HG02623 (cell line): ENCODE results near the gene TAF4B.
"Not testable (repeated sequence)": the region's sequence is repeated elsewhere in the genome, so short reads cannot be mapped to it uniquely, and the experiment has no call there.

Experiments
- ATAC-seq: cut with Tn5 transposase; IDR thresholded peaks from one replicate; pipeline ENCODE4 v1.9.1; 2021; ENCODE audit warnings: moderate library complexity; ENCODE audit not compliant: unreplicated experiment

The TAF4B gene

GRCh38 chr18:26378701-26379100 is 152.5 kb downstream of the TAF4B start:
- ATAC-seq, result no peak

- ATAC-seq, result not testable (repeated sequence)
These were observed 155.3 kb downstream of the TAF4B start for GRCh38 chr18:26381555-26381954.

GRCh38 chr18:26383454-26384270 is 157.4 kb downstream of the TAF4B start:
- peak; percentile 70 for ATAC-seq

- ATAC-seq, result no peak
These were observed 159.8 kb downstream of the TAF4B start for GRCh38 chr18:26386002-26386401.

GRCh38 chr18:26386441-26386840 is 160.2 kb downstream of the TAF4B start:
- no peak for ATAC-seq

- ATAC-seq, result no peak
These were observed 167.9 kb downstream of the TAF4B start for GRCh38 chr18:26394047-26394654.

- no peak for ATAC-seq
These were observed 170.8 kb downstream of the TAF4B start for GRCh38 chr18:26397019-26397418.

- no peak for ATAC-seq
These were observed 177.2 kb downstream of the TAF4B start for GRCh38 chr18:26403491-26403890.

GRCh38 chr18:26405190-26405801 is 179.1 kb downstream of the TAF4B start:
- ATAC-seq, result peak; percentile 71

GRCh38 chr18:26406324-26406723 is 180.1 kb downstream of the TAF4B start:
- no peak for ATAC-seq

- ATAC-seq, result no peak
These were observed 180.7 kb downstream of the TAF4B start for GRCh38 chr18:26406854-26407517.

GRCh38 chr18:26407736-26408601 is 181.7 kb downstream of the TAF4B start:
- no peak for ATAC-seq

GRCh38 chr18:26409091-26409490 is 182.8 kb downstream of the TAF4B start:
- no peak for ATAC-seq

GRCh38 chr18:26414901-26415440 is 188.7 kb downstream of the TAF4B start:
- no peak for ATAC-seq

GRCh38 chr18:26415631-26416030 is 189.4 kb downstream of the TAF4B start:
- no peak for ATAC-seq

GRCh38 chr18:26416652-26417150 is 190.5 kb downstream of the TAF4B start:
- no peak for ATAC-seq

GRCh38 chr18:26417190-26417589 is 190.9 kb downstream of the TAF4B start:
- ATAC-seq, result no peak

GRCh38 chr18:26418225-26418624 is 192.0 kb downstream of the TAF4B start:
- no peak for ATAC-seq

GRCh38 chr18:26419746-26420145 is 193.5 kb downstream of the TAF4B start:
- ATAC-seq, result no peak

- no peak for ATAC-seq
These were observed 195.3 kb downstream of the TAF4B start for GRCh38 chr18:26421503-26421902.
